Activated T-helper 9 cell treated with anti-CD3 and anti-CD28 coated beads, Interleukin-2, amount 50 U/mL, for 16 hours (primary cell): ENCODE results near the gene GLT1D1.
"Not testable (repeated sequence)": the region's sequence is repeated elsewhere in the genome, so short reads cannot be mapped to it uniquely, and the experiment has no call there.

Source experiments
- DNase-seq: peaks from one replicate; pipeline ENCODE4 v3.0.0-alpha.2; 2020; ENCODE audit warnings: low read depth

The GLT1D1 gene

GRCh38 chr12:128852885-128853599 lies at the start of gene GLT1D1:
Gene GLT1D1 (plus strand): TSS chr12:128853478. CDS start chr12:128853582, 104 bp downstream.
- DNase-seq, result no peak

GRCh38 chr12:128803788-128804187 lies 49.5 kb upstream of the GLT1D1 start:
- DNase-seq, result no peak

GRCh38 chr12:128804762-128805161 lies 48.5 kb upstream of the GLT1D1 start:
- DNase-seq, result no peak

DNA sequence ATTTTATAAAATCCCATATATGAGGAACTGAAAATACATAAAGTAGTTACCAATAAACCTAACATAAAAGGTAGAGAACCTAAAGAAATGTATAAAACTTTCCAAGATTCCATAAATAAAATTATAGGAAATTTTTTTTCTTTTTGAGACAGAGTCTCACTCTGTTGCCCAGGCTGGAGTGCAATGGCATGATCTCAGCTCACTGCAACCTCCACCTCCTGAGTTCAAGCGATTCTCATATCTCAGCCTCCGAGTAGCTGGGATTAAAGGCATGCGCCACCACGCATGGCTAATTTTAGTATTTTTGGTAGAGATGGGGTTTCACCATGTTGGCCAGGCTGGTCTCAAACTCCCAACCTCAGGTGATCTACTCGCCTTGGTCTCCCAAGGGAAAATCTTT lies 47.9 kb upstream of the GLT1D1 start:
- DNase-seq, result not testable (repeated sequence)

DNA sequence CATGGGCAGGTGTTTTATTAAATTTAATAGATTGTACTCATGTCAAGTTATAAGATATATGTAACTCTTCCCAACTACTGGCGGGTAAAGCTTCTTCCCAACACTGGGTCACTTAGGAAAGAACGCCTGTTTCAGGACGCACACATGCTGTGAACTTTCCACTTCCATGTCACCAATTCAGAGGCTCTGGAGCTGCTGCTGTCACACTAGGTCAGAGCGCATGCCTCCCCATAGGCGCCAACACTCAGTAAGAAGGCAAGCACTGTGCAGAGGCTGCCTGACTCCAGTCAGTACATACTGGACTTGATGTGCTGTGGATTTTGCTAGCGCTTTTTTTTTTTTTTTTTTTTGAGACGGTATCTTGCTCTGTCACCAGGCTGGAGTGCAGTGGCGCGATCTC lies 46.7 kb upstream of the GLT1D1 start:
- no peak for DNase-seq

GRCh38 chr12:128807161-128807724 lies 46.0 kb upstream of the GLT1D1 start:
- DNase-seq, result no peak

DNA sequence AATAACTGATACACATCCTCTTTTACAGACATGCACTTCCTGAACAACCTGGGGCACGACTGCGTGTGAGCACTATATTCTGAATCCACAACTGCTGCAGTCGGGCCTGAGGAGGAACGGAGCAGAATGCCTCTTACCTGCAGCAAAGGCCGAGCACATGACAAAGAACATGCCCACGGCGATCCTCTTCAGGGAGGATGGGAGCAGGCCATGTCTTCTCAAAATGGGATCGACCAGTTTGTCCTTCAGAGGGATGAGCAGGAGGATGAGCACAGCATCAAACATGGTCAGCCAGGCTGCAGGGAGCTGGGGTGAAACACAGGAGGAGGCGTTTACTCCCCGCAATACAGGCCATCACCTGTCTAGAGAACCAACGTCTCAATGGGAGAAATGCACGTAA lies 44.6 kb upstream of the GLT1D1 start:
- DNase-seq, result no peak

DNA sequence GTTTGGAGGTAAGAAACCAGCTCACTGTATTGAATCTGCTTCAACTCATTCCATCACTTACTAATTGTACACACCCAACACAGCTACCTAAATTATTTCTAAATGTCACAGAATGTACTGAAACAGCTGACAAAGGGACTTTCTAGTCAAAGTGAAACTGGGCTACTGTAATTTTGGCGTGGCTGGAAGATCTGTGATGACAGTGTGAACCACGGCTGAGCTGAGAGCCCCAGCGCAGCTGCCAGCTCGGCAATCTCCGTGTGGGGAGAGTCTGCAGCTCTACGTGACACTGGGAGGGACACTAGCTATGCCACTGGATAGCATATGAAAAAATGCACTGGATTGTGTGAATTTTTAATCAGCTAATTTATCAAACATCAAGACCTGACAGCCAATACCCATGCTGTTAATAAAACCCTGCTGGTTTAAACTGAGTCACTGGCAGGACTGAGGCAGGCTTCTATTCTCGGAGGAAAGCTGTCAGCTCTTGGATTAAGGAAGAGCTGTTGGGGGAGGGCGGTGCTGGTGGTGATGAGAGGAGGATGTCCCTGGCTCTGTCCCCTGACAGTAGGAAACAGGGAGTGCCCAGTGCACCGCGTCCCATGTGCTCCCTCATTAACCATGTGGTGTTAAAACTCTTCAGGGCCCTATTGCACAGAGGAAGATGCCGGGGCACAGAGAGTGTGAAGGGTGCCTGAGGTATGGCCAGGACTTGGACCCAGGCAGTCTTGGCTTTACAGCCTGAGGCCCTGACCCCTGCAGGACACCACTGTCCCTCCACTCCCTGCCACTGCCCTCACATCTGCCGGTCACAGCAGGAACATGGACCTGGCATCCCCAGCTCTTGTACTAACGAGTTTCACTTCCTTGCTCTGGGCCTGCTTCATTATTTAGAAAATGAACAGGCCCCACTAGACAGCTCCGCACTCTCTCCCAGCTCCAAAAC lies 42.8 kb upstream of the GLT1D1 start:
- DNase-seq, result peak; percentile 23

- DNase-seq, result no peak
These were observed 41.5 kb upstream of the GLT1D1 start for GRCh38 chr12:128811806-128812205.

- no peak for DNase-seq
These were observed 39.9 kb upstream of the GLT1D1 start for GRCh38 chr12:128813392-128813791.

DNA sequence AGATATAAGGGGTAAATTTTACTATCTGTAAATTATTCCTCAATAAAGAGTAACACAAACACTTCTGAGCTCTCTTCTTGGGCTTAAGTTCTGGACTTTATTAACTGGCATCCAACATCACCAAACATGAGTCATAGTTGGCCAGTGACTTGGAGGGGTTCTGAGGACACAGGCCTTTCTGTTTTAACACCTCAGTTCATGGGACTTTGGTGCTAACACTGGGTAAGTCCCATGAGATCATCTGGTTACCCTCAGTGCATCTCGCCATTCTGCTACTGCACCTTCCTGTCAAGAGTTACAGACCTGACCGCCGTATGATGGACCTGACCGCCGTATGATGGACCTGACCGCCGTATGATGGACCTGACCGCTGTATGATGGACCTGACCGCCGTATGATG lies 39.4 kb upstream of the GLT1D1 start:
- no peak for DNase-seq

DNA sequence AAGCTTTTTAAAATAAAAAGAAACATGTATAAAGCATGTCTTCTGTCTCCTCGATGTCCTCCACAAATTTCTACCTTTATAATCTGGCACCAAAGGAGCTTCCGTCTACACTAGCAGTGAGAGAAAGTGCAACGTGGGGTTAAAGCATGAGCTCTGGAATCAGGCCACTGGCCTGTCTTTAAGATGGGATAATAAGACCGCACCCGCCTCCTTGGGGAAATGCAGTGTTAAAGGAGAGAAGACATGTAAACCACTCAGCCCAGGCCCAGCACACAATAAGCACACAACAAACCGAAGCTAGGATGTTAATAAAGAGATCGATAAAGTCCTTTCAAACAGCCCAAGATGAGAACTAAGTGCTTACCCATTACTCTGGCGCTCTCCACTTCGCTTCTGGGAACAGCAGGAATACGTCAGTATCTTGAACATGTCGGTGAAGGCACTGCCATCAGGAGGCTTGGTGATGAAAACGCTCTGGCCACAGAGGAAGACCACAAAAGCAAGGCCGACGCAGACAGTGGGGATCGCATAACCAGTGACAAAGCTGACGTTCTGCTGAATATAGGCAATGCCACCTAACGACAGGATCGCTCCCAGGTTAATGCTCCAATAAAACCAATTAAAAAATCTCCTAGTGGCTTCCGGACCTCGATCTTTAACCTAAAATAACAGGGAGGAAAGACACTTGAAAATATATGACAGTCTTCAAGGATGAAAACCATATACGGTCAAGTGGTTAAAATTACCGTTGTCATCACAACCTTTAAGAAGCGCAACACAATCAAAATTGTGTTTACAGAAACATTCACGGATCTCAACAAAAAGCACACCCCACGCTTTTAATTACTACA lies 38.6 kb upstream of the GLT1D1 start:
- no peak for DNase-seq

- no peak for DNase-seq
These were observed 37.3 kb upstream of the GLT1D1 start for GRCh38 chr12:128815779-128816642.

GRCh38 chr12:128816643-128816920 lies 36.7 kb upstream of the GLT1D1 start:
- DNase-seq, result no peak

GRCh38 chr12:128817111-128818015 lies 35.9 kb upstream of the GLT1D1 start:
- no peak for DNase-seq

- DNase-seq, result no peak
These were observed 34.9 kb upstream of the GLT1D1 start for GRCh38 chr12:128818065-128819022.

DNA sequence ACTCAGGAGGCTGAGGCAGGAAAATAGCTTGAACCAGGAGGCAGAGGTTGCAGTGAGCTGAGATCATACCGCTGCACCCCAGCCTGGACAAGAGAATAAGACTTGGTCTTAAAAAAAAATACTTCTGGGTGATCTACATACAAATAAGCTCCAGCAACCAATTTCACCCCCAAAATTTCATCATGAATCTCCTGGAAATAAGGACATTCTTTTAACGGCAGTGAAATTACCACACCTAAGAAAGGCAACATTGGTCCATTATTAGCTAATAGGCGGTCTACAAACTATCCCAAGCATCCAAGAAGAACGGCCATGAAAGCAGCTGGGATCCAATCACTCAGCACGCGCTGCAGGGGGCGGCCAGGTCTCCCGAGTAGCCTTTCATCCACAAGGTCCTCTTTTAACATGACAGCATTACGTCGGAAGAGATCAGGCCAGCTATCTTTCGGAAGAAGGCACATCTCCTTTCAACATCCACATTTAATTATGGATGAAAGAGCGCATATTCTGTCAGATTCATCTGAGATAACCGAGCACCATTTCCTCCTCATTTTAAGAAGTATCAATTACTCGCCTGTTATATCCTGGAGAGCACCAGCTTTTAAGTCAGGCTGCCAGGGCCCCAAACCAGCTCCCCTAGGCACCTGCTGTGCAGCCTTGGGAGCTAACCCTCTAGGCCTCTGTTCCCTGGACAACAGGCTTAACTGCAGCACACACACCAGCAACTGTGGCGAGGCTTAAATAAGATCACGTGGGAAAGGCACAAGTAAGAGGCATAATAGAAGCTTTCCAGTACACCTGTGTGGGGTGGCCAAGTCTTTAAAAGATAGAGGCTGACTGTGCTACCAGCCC lies 33.8 kb upstream of the GLT1D1 start:
- DNase-seq, result no peak

GRCh38 chr12:128820253-128820652 lies 33.0 kb upstream of the GLT1D1 start:
- DNase-seq, result no peak
